H1 (cell line): ENCODE results near the gene RESP18. TPM values are rescaled to one million over a fixed set of nuclear protein-coding genes. Genes with fewer than 3 reads are reported as not detected.

Experiments
- CTCF ChIA-PET: fragments of 300-600 bp; sonication (Branson Sonifier 250); formaldehyde crosslinking; loops from one replicate; lab custom pipeline; 2021; ENCODE audit not compliant: partially characterized antibody; lab: Charles Lee
- POLR2A ChIA-PET: fragments of 300-600 bp; sonication (Branson Sonifier 250); formaldehyde crosslinking; loops from one replicate; lab custom pipeline; 2021; ENCODE audit warnings: inconsistent platforms; ENCODE audit not compliant: partially characterized antibody; lab: Charles Lee
- DNase-seq, 2 experiments: peaks; one replicate each; pipeline versions ENCODE4 v3.0.0 to v3.0.0-alpha.2; 2010 to 2022; ENCODE audit warnings: low spot score in 2 of 2, low read depth in 1 of 2, mixed read lengths in 1 of 2
- FAIRE-seq: peaks from 2 replicates; lab custom pipeline; 2011; peaks lifted over from hg19 to GRCh38; lab: Jason Lieb, UNC
- H2AFZ ChIP-seq: 2 replicates; pipeline ENCODE4 v1.8.1; 2012; ENCODE audit warnings: low read length, inconsistent platforms
- H2AK5ac ChIP-seq: 2 replicates; pipeline ENCODE4 v1.6.1; 2013; ENCODE audit warnings: low read depth, low read length
- H2BK120ac ChIP-seq: replicated peaks from 2 replicates; pipeline ENCODE3; 2013; ENCODE audit warnings: low read depth, low read length, inconsistent platforms
- H2BK12ac ChIP-seq: 2 replicates; pipeline ENCODE4 v1.6.1; 2013; ENCODE audit warnings: low read depth, low read length
- H2BK15ac ChIP-seq: 2 replicates; pipeline ENCODE4 v1.6.1; 2013; ENCODE audit warnings: low read length
- H2BK20ac ChIP-seq: 2 replicates; pipeline ENCODE4 v1.6.1; 2013; ENCODE audit warnings: low read length
- H2BK5ac ChIP-seq: 2 replicates; pipeline ENCODE4 v1.6.1; 2013; ENCODE audit warnings: low read depth, low read length
- H3K14ac ChIP-seq: 2 replicates; pipeline ENCODE4 v1.6.1; 2013; ENCODE audit warnings: inconsistent platforms; ENCODE audit not compliant: insufficient read length
- H3K18ac ChIP-seq: 2 replicates; pipeline ENCODE4 v1.6.1; 2013; ENCODE audit warnings: low read length; ENCODE audit errors: extremely low read depth
- H3K23ac ChIP-seq: 2 replicates; pipeline ENCODE4 v1.6.1; 2013; ENCODE audit warnings: inconsistent platforms; ENCODE audit not compliant: insufficient read length
- H3K23me2 ChIP-seq: 2 replicates; pipeline ENCODE4 v1.6.1; 2013; ENCODE audit warnings: low read depth, low read length
- H3K27ac ChIP-seq: 2 replicates; pipeline ENCODE4 v1.6.1; 2011; ENCODE audit warnings: low read depth, low read length, inconsistent platforms
- H3K27me3 ChIP-seq, 4 experiments: replicated peaks in 1 of 4; 1 replicate in 1 of 4; 2 replicates in 3 of 4; pipeline versions ENCODE4 v1.6.1 to v1.8.1; 2011 to 2013; ENCODE audit warnings: low read length in 3 of 4, mild to moderate bottlenecking in 3 of 4, inconsistent platforms in 2 of 4, mixed read lengths in 2 of 4, moderate library complexity in 1 of 4; ENCODE audit not compliant: control insufficient read depth in 3 of 4, insufficient read depth in 3 of 4; ENCODE audit errors: extremely low read depth in 1 of 4
- H3K36me3 ChIP-seq, 4 experiments: 2 replicates each; pipeline versions ENCODE4 v1.6.1 to v1.8.1; 2011 to 2013; ENCODE audit warnings: mild to moderate bottlenecking in 4 of 4, low read length in 3 of 4, moderate library complexity in 2 of 4, control low read depth in 1 of 4, inconsistent platforms in 1 of 4; ENCODE audit not compliant: insufficient read depth in 4 of 4, control insufficient read depth in 2 of 4
- H3K4ac ChIP-seq: replicated peaks from 2 replicates; pipeline ENCODE3; 2013; ENCODE audit warnings: low read length, low read depth, mixed read lengths, inconsistent platforms; ENCODE audit not compliant: insufficient read length
- H3K4me1 ChIP-seq, 4 experiments: replicated peaks in 1 of 4; 1 replicate in 1 of 4; 2 replicates in 3 of 4; pipeline versions ENCODE4 v1.6.1 to v1.8.1; 2011 to 2013; ENCODE audit warnings: low read length in 3 of 4, inconsistent platforms in 2 of 4, mixed read lengths in 1 of 4; ENCODE audit not compliant: insufficient read depth in 4 of 4, control insufficient read depth in 3 of 4
- H3K4me2 ChIP-seq, 2 experiments: 2 replicates each; pipeline versions ENCODE4 v1.6.1 to v1.8.1; 2011 to 2013; ENCODE audit warnings: low read depth in 2 of 2, low read length in 2 of 2, control low read depth in 1 of 2, inconsistent platforms in 1 of 2, mild to moderate bottlenecking in 1 of 2; ENCODE audit not compliant: insufficient read depth in 1 of 2
- H3K4me3 ChIP-seq, 4 experiments: fragments of 200-600, 300-600 bp in 1 of 4; sonication (generic), shearing (Covaris generic), sonication (Bioruptor Twin) in 1 of 4; 2 replicates each; pipeline versions ENCODE4 v1.5.1 to v1.8.1; 2011 to 2016; ENCODE audit warnings: low read length in 4 of 4, low read depth in 3 of 4, control low read depth in 2 of 4, inconsistent platforms in 2 of 4, mild to moderate bottlenecking in 2 of 4, mixed read lengths in 1 of 4, moderate library complexity in 1 of 4; ENCODE audit not compliant: insufficient read depth in 2 of 4; ENCODE audit errors: extremely low read depth in 1 of 4
- H3K56ac ChIP-seq: replicated peaks from 2 replicates; pipeline ENCODE3; 2013; ENCODE audit warnings: low read depth, mild to moderate bottlenecking, mixed read lengths, low read length, inconsistent platforms; ENCODE audit not compliant: insufficient read length
- H3K79me1 ChIP-seq: 2 replicates; pipeline ENCODE4 v1.6.1; 2013; ENCODE audit warnings: low read depth, low read length, control low read depth
- H3K79me2 ChIP-seq, 2 experiments: 2 replicates each; pipeline versions ENCODE4 v1.6.1 to v1.8.1; 2012 to 2013; ENCODE audit warnings: low read length in 2 of 2, mild to moderate bottlenecking in 2 of 2, inconsistent platforms in 1 of 2; ENCODE audit not compliant: insufficient read depth in 2 of 2, control insufficient read depth in 1 of 2
- H3K9ac ChIP-seq, 4 experiments: replicated peaks in 1 of 4; 1 replicate in 1 of 4; 2 replicates in 3 of 4; pipeline versions ENCODE4 v1.6.1 to v1.8.1; 2011 to 2013; ENCODE audit warnings: low read depth in 3 of 4, low read length in 3 of 4, control low read depth in 2 of 4, mild to moderate bottlenecking in 2 of 4, moderate library complexity in 2 of 4, inconsistent platforms in 1 of 4; ENCODE audit errors: extremely low read depth in 1 of 4
- H3K9me3 ChIP-seq, 2 experiments: 2 replicates each; pipeline versions ENCODE4 v1.6.1 to v1.8.1; 2012 to 2013; ENCODE audit warnings: mild to moderate bottlenecking in 2 of 2, moderate library complexity in 2 of 2, control low read depth in 1 of 2, inconsistent platforms in 1 of 2, low read depth in 1 of 2, low read length in 1 of 2, mixed read lengths in 1 of 2; ENCODE audit not compliant: insufficient read depth in 2 of 2
- H4K20me1 ChIP-seq, 2 experiments: replicated peaks in 1 of 2; 2 replicates each; pipeline versions ENCODE3 to v1.8.1; 2011 to 2013; ENCODE audit warnings: inconsistent platforms in 2 of 2, low read length in 2 of 2, mild to moderate bottlenecking in 1 of 2; ENCODE audit not compliant: insufficient read depth in 2 of 2, control insufficient read depth in 1 of 2
- H4K5ac ChIP-seq: 2 replicates; pipeline ENCODE4 v1.6.1; 2013; ENCODE audit warnings: low read length, low read depth, mixed read lengths, inconsistent platforms; ENCODE audit not compliant: insufficient read length
- H4K8ac ChIP-seq: 2 replicates; pipeline ENCODE4 v1.8.0; 2013; ENCODE audit warnings: mild to moderate bottlenecking, moderate library complexity, low read length, inconsistent platforms; ENCODE audit not compliant: insufficient read depth; ENCODE audit errors: extremely low read depth
- H4K91ac ChIP-seq: replicated peaks from 2 replicates; pipeline ENCODE3; 2013; ENCODE audit warnings: low read length, mixed read lengths, inconsistent platforms; ENCODE audit not compliant: insufficient read length
- CBX8 ChIP-seq: fragments of 300-800, 300-1000 bp; sonication (generic); IDR thresholded peaks from 2 replicates; pipeline ENCODE4 v1.7.1; 2016; ENCODE audit warnings: low read depth, low read length, borderline replicate concordance
- CHD1 ChIP-seq: IDR thresholded peaks from 2 replicates; pipeline ENCODE4 v1.6.1; 2012; ENCODE audit warnings: low read depth, low read length, improper control_type of control experiment
- EZH2 ChIP-seq: fragments of 200-600 bp; sonication (generic); IDR thresholded peaks from 2 replicates; pipeline ENCODE4 v1.7.1; 2012; ENCODE audit warnings: low read depth, mild to moderate bottlenecking, moderate library complexity, low read length, inconsistent platforms; ENCODE audit not compliant: severe bottlenecking
- NANOG ChIP-seq: IDR thresholded peaks from 2 replicates; pipeline ENCODE4 v1.6.1; 2011; ENCODE audit warnings: low read length, low read depth, mild to moderate bottlenecking, inconsistent platforms; ENCODE audit not compliant: insufficient read depth, poor library complexity, severe bottlenecking
- POLR2A ChIP-seq, 2 experiments: IDR thresholded peaks; 1 replicate in 1 of 2; 2 replicates in 1 of 2; pipeline ENCODE4 v1.6.1; 2011; ENCODE audit warnings: low read depth in 2 of 2, low read length in 2 of 2, mild to moderate bottlenecking in 2 of 2; ENCODE audit errors: control extremely low read depth in 1 of 2
- POU5F1 ChIP-seq: IDR thresholded peaks from 2 replicates; pipeline ENCODE4 v1.6.1; 2011; ENCODE audit warnings: low read depth, mild to moderate bottlenecking, low read length, moderate library complexity
- RFX5 ChIP-seq: IDR thresholded peaks from 2 replicates; pipeline ENCODE4 v1.6.1; 2011; ENCODE audit warnings: low read depth, low read length, improper control_type of control experiment, borderline replicate concordance
- SIX5 ChIP-seq: IDR thresholded peaks from 2 replicates; pipeline ENCODE4 v1.6.1; 2011; ENCODE audit warnings: mild to moderate bottlenecking, low read depth, low read length
- SP2 ChIP-seq: IDR thresholded peaks from 2 replicates; pipeline ENCODE4 v1.6.1; 2012; ENCODE audit warnings: mild to moderate bottlenecking, low read length, inconsistent platforms
- USF2 ChIP-seq: IDR thresholded peaks from 2 replicates; pipeline ENCODE4 v1.6.1; 2011; ENCODE audit warnings: low read length, improper control_type of control experiment
- WGBS, 2 experiments: shearing (Covaris generic) in 1 of 2; methylation state at CpG; one replicate each; pipeline versions ENCODE4 v1.1.6 to v1.1.7; 2013 to 2015; ENCODE audit warnings: low lambda C conversion rate in 2 of 2, mixed read lengths in 2 of 2, inconsistent platforms in 1 of 2, low coverage in 1 of 2, missing lambda C conversion rate in 1 of 2; ENCODE audit not compliant: insufficient replicate concordance in 2 of 2, insufficient coverage in 1 of 2, insufficient read length in 1 of 2; ENCODE audit errors: extremely low coverage in 1 of 2, missing lambda C conversion rate in 1 of 2; 5-methylcytosine and 5-hydroxymethylcytosine counted together
- polyA plus RNA-seq, 7 experiments: library from polyadenylated mRNA; depleted of rRNA in 3 of 7; stranded (reverse) in 5 of 7; unstranded in 2 of 7; fragments of >200 nt in 5 of 7; fragments of 200-250 nt in 2 of 7; gene quantifications; 1 replicate in 5 of 7; 2 replicates in 1 of 7; 4 replicates in 1 of 7; pipeline versions ENCODE4 v1.2.1 to v1.2.3, GENCODE V29; 2011 to 2013; ENCODE audit warnings: missing spikeins in 2 of 7, mixed read lengths in 2 of 7
- total RNA-seq: library from RNA; stranded (reverse); fragmentation: NEBNext Ultra II Directional; extraction: Animal tissue kit (Norgen Biotek cat#: 25700); gene quantifications from 2 replicates; pipeline ENCODE4 v1.2.1, GENCODE V29; 2021
- TF ChIP-seq, protein P1 (sequence below), 3 experiments: IDR thresholded peaks; 1 replicate in 2 of 3; 2 replicates in 1 of 3; pipeline versions ENCODE4 v1.5.1 to v1.6.1; 2011; ENCODE audit warnings: low read length in 3 of 3, mild to moderate bottlenecking in 3 of 3, inconsistent platforms in 2 of 3, low read depth in 1 of 3, moderate library complexity in 1 of 3; ENCODE audit not compliant: insufficient read depth in 1 of 3; ENCODE audit errors: control extremely low read depth in 1 of 3

The RESP18 gene
- total and polyA plus RNA-seq, 2 of the 8 experiments (the other 6 are each of a cell fraction or from before 2014, with no cell fraction given), result not detected

- no peak overlapping the region for H3K18ac ChIP-seq
- H3K79me1 ChIP-seq, result no peaks in the 10 kb centered on the region
- H3K4me1 ChIP-seq, result peaks cover 0 to 3% (median 1%) of the 10 kb centered on the region in 4 experiments; a peak in 5 of 7 replicates
- no peak overlapping the region for H2AFZ ChIP-seq
- no peak overlapping the region for H4K5ac ChIP-seq
- H2BK15ac ChIP-seq, result no peak overlapping the region
- ChIA-PET CTCF (interaction anchor here (1.2 to 8.2 kb wide), 2 partner anchors 17 to 57 kb away, joined by 4 to 91 read pairs; no protein-coding TSS in a partner anchor), POLR2A (interaction anchor here (1.2 kb wide), 1 partner anchor 104 kb away, joined by 5 read pairs; no protein-coding TSS in a partner anchor)
- H2BK120ac ChIP-seq, result no peak overlapping the region
- H3K23me2 ChIP-seq, result peaks cover 2% of the 10 kb centered on the region; the same call in 1 of the 2 replicates
- H3K36me3 ChIP-seq, result no peaks in the 10 kb centered on the region
- FAIRE-seq (no peak), DNase-seq (no peak)
- no peak overlapping the region for H3K4me2 ChIP-seq
- no peak overlapping the region for H2AK5ac ChIP-seq
- H3K4me3 ChIP-seq, result no peak overlapping the region
- no peak overlapping the region for H3K9ac ChIP-seq
- no peak overlapping the region for H2BK5ac ChIP-seq
- no peak overlapping the region for H3K56ac ChIP-seq
- H3K27me3 ChIP-seq, result peaks cover 11 to 37% (median 23%) of the 10 kb centered on the region in 4 experiments
- H2BK12ac ChIP-seq, result no peak overlapping the region
- no peak overlapping the region for H3K27ac ChIP-seq
- H4K91ac ChIP-seq, result no peak overlapping the region
- no peaks in the 10 kb centered on the region for H3K79me2 ChIP-seq
- no peak overlapping the region for H3K14ac ChIP-seq
- no peaks in the 10 kb centered on the region for H3K9me3 ChIP-seq
- no peak overlapping the region for H4K8ac ChIP-seq
- no peak overlapping the region for H3K23ac ChIP-seq
- 97% methylated on average over 2 of the region's 2 CpGs; no CpG with 5 or more reads in 1 of the 2 experiments for WGBS, 2 experiments
- H3K4ac ChIP-seq, result no peak overlapping the region
- H2BK20ac ChIP-seq, result no peak overlapping the region
- H4K20me1 ChIP-seq, result no peaks in the 10 kb centered on the region
- TF ChIP-seq SIX5, result no peak
- TF ChIP-seq POU5F1, result no peak
- TF ChIP-seq CHD1, result no peak
- TF ChIP-seq CBX8, result no peak
- no peak for TF ChIP-seq SP2
- TF ChIP-seq POLR2A (IDR thresholded peaks at IDR 0.05; ENCODE audit: control extremely low read depth in 1 of 2, low read depth in 2 of 2, low read length in 2 of 2), result no peak
- no peak for TF ChIP-seq USF2
- no peak for TF ChIP-seq EZH2
- TF ChIP-seq, protein P1, sequence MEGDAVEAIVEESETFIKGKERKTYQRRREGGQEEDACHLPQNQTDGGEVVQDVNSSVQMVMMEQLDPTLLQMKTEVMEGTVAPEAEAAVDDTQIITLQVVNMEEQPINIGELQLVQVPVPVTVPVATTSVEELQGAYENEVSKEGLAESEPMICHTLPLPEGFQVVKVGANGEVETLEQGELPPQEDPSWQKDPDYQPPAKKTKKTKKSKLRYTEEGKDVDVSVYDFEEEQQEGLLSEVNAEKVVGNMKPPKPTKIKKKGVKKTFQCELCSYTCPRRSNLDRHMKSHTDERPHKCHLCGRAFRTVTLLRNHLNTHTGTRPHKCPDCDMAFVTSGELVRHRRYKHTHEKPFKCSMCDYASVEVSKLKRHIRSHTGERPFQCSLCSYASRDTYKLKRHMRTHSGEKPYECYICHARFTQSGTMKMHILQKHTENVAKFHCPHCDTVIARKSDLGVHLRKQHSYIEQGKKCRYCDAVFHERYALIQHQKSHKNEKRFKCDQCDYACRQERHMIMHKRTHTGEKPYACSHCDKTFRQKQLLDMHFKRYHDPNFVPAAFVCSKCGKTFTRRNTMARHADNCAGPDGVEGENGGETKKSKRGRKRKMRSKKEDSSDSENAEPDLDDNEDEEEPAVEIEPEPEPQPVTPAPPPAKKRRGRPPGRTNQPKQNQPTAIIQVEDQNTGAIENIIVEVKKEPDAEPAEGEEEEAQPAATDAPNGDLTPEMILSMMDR (IDR thresholded peaks at IDR 0.05; ENCODE audit: control extremely low read depth in 1 of 3, insufficient read depth in 1 of 3, low read depth in 1 of 3, low read length in 3 of 3), result no peak
- no peak for TF ChIP-seq RFX5
- TF ChIP-seq NANOG, result no peak
Observed at GRCh38 chr2:219334076-219334475, 1.5 kb upstream of the RESP18 start.
